ENCODE results near the gene MDGA2.

The MDGA2 gene

GRCh38 chr14:47619392-47619791 lies 56.0 kb downstream of the MDGA2 start:
- no peak for DNase-seq

- DNase-seq = no peak
Measured at GRCh38 chr14:47606566-47606965, 68.8 kb downstream of the MDGA2 start.

- no peak for DNase-seq
Measured at GRCh38 chr14:47596860-47597259, 78.5 kb downstream of the MDGA2 start.

- no peak for DNase-seq
Measured at GRCh38 chr14:47596232-47596631, 79.2 kb downstream of the MDGA2 start.

- no peak for DNase-seq
Measured at GRCh38 chr14:47595552-47595951, 79.9 kb downstream of the MDGA2 start.

GRCh38 chr14:47590767-47591495 lies 84.5 kb downstream of the MDGA2 start:
- DNase-seq = no peak

GRCh38 chr14:47585447-47585846 lies 90.0 kb downstream of the MDGA2 start:
- no peak for DNase-seq

- DNase-seq = no peak
Measured at GRCh38 chr14:47567273-47567672, 108.1 kb downstream of the MDGA2 start.

GRCh38 chr14:47557894-47558293 lies 117.5 kb downstream of the MDGA2 start:
- no peak for DNase-seq

- DNase-seq = no peak
Measured at GRCh38 chr14:47555333-47555732, 120.1 kb downstream of the MDGA2 start.

GRCh38 chr14:47549886-47550285 lies 125.5 kb downstream of the MDGA2 start:
- no peak for DNase-seq

- no peak for DNase-seq
Measured at GRCh38 chr14:47543459-47543858, 131.9 kb downstream of the MDGA2 start.

GRCh38 chr14:47541662-47542061 lies 133.7 kb downstream of the MDGA2 start:
- no peak for DNase-seq

GRCh38 chr14:47539031-47539461 lies 136.4 kb downstream of the MDGA2 start:
- no peak for DNase-seq

GRCh38 chr14:47536341-47536740 lies 139.1 kb downstream of the MDGA2 start:
- no peak for DNase-seq

GRCh38 chr14:47526591-47527244 lies 148.7 kb downstream of the MDGA2 start:
- DNase-seq = no peak

GRCh38 chr14:47524524-47524923 lies 150.9 kb downstream of the MDGA2 start:
- DNase-seq = no peak

GRCh38 chr14:47520382-47520781 lies 155.0 kb downstream of the MDGA2 start:
- no peak for DNase-seq

- DNase-seq = no peak
Measured at GRCh38 chr14:47511829-47512228, 163.6 kb downstream of the MDGA2 start.

GRCh38 chr14:47509957-47510356 lies 165.4 kb downstream of the MDGA2 start:
- no peak for DNase-seq

GRCh38 chr14:47507861-47508260 lies 167.5 kb downstream of the MDGA2 start:
- no peak for DNase-seq

- DNase-seq = no peak
Measured at GRCh38 chr14:47500369-47500768, 175.0 kb downstream of the MDGA2 start.

- DNase-seq = no peak
Measured at GRCh38 chr14:47490766-47491165, 184.6 kb downstream of the MDGA2 start.

- DNase-seq = no peak
Measured at GRCh38 chr14:47490353-47490752, 185.1 kb downstream of the MDGA2 start.

- DNase-seq = no peak
Measured at GRCh38 chr14:47485421-47485820, 190.0 kb downstream of the MDGA2 start.

Measured in CD4-positive, alpha-beta T cell treated with Interleukin-1 beta for 1 hour (primary cell).